ENCODE results near the gene NPAS1. TPM values are rescaled to one million over a fixed set of nuclear protein-coding genes. Genes with fewer than 3 reads are reported as not detected.

NPAS1 gene
- total and polyA plus RNA-seq, 2 of the 8 experiments (the other 6 are each of a cell fraction or from before 2014, with no cell fraction given) = 9.9 to 13.9 TPM

DNA sequence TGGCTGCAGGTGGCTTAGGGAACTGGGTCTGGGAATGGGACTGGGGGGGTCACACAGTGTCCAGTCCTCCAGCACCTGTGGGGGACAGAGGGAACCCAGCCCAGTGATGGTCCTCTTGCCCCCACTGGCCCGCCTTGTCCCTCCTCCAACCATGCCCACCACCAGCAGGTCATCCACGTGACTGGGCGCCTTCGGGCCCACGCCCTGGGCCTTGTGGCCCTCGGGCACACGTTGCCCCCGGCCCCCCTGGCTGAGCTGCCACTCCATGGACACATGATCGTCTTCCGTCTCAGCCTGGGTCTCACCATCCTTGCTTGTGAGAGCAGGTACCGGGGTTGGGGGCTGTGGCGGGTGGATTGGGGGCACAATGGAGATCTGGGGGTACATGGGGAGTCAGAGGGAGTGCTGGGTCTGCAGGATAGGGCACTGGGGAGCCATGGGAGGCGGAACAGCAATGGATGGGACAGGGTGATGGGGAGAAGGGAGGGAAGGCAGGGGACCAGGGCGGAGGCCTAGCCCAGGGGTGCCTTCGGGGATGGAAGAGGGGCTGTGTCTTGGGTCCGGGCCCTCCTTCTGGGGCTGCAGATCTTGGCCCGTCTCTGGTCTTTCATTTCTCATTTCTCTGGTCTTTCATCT lies 19.7 kb downstream of the NPAS1 start:
- no peak overlapping the region for H2AK5ac ChIP-seq (ENCODE audit: low read depth, low read length)
- no peak overlapping the region for H3K23ac ChIP-seq (ENCODE audit: insufficient read length)
- H4K20me1 ChIP-seq (replicated peaks in 1 of 2; ENCODE audit: control insufficient read depth in 1 of 2, insufficient read depth in 2 of 2, low read length in 2 of 2) = peaks cover 2 to 3% of the 10 kb centered on the region in 2 experiments
- no peaks in the 10 kb centered on the region for H3K79me1 ChIP-seq (ENCODE audit: low read depth, low read length)
- H2AFZ ChIP-seq (ENCODE audit: low read length) = no peak overlapping the region
- no peak overlapping the region for H3K14ac ChIP-seq (ENCODE audit: insufficient read length)
- peaks cover 0 to 2% (median 0%) of the 10 kb centered on the region in 4 experiments; a peak in 1 of 8 replicates for H3K36me3 ChIP-seq (ENCODE audit: control insufficient read depth in 2 of 4, insufficient read depth in 4 of 4, low read length in 3 of 4)
- no peaks in the 10 kb centered on the region for H3K27me3 ChIP-seq (replicated peaks in 1 of 4; ENCODE audit: control insufficient read depth in 3 of 4, extremely low read depth in 1 of 4, insufficient read depth in 3 of 4, low read length in 3 of 4)
- H3K4me1 ChIP-seq (replicated peaks in 1 of 4; ENCODE audit: control insufficient read depth in 3 of 4, insufficient read depth in 4 of 4, low read length in 3 of 4) = peaks cover 0 to 3% (median 2%) of the 10 kb centered on the region in 4 experiments; a peak in 4 of 7 replicates
- H3K4me2 ChIP-seq (ENCODE audit: insufficient read depth in 1 of 2, low read depth in 2 of 2, low read length in 2 of 2) = no peak overlapping the region
- H2BK120ac ChIP-seq (replicated peaks; ENCODE audit: low read depth, low read length) = no peak overlapping the region
- H3K9me3 ChIP-seq (ENCODE audit: insufficient read depth in 2 of 2, low read depth in 1 of 2, low read length in 1 of 2) = no peaks in the 10 kb centered on the region
- H3K79me2 ChIP-seq (ENCODE audit: control insufficient read depth in 1 of 2, insufficient read depth in 2 of 2, low read length in 2 of 2) = no peaks in the 10 kb centered on the region
- no peak overlapping the region for H3K56ac ChIP-seq (replicated peaks; ENCODE audit: insufficient read length, low read depth, low read length)
- ChIA-PET POLR2A (ENCODE audit: partially characterized antibody) (interaction anchor here (1.3 to 1.5 kb wide), 2 partner anchors 11 to 24 kb away, joined by 3 read pairs; no protein-coding TSS in a partner anchor), CTCF (ENCODE audit: partially characterized antibody) (interaction anchor here (1.3 kb wide), 1 partner anchor 10 kb away, joined by 5 read pairs; no protein-coding TSS in a partner anchor)
- H2BK20ac ChIP-seq (ENCODE audit: low read length) = no peak overlapping the region
- no peak overlapping the region for H3K4ac ChIP-seq (replicated peaks; ENCODE audit: insufficient read length, low read depth, low read length)
- no peak overlapping the region for H3K4me3 ChIP-seq (ENCODE audit: extremely low read depth in 1 of 4, insufficient read depth in 2 of 4, low read depth in 3 of 4, low read length in 4 of 4)
- H3K18ac ChIP-seq (ENCODE audit: extremely low read depth, low read length) = no peak overlapping the region
- no peak overlapping the region for H2BK15ac ChIP-seq (ENCODE audit: low read length)
- DNase-seq (ENCODE audit: low read depth in 1 of 2, low spot score in 2 of 2) (no peak), FAIRE-seq (no peak)
- H3K23me2 ChIP-seq (ENCODE audit: low read depth, low read length) = peaks cover 4% of the 10 kb centered on the region; the same call in 1 of the 2 replicates
- H4K5ac ChIP-seq (ENCODE audit: insufficient read length, low read depth, low read length) = no peak overlapping the region
- no peak overlapping the region for H2BK12ac ChIP-seq (ENCODE audit: low read depth, low read length)
- WGBS, 2 experiments (ENCODE audit: extremely low coverage in 1 of 2, insufficient coverage in 1 of 2, insufficient read length in 1 of 2, insufficient replicate concordance in 2 of 2, low coverage in 1 of 2, low lambda C conversion rate in 2 of 2, missing lambda C conversion rate in 1 of 2) = 90% methylated on average over 17 of the region's 17 CpGs; no CpG with 5 or more reads in 1 of the 2 experiments
- H2BK5ac ChIP-seq (ENCODE audit: low read depth, low read length) = no peak overlapping the region
- no peak overlapping the region for H3K27ac ChIP-seq (ENCODE audit: low read depth, low read length)
- H3K9ac ChIP-seq (replicated peaks in 1 of 4; ENCODE audit: extremely low read depth in 1 of 4, low read depth in 3 of 4, low read length in 3 of 4) = no peak overlapping the region
- H4K8ac ChIP-seq (ENCODE audit: extremely low read depth, insufficient read depth, low read length) = peak overlapping the region; percentile 28; the same call in 1 of the 2 replicates
- no peak overlapping the region for H4K91ac ChIP-seq (replicated peaks; ENCODE audit: insufficient read length, low read length)
- no peak for TF ChIP-seq ZNF274 (IDR thresholded peaks at IDR 0.05; ENCODE audit: borderline replicate concordance, extremely low read depth, low read length)
- no peak for TF ChIP-seq TCF12 (IDR thresholded peaks at IDR 0.05; ENCODE audit: low read depth, low read length)
- no peak for TF ChIP-seq CHD2 (IDR thresholded peaks at IDR 0.05; ENCODE audit: low read length)
- TF ChIP-seq CREB1 (IDR thresholded peaks at IDR 0.05) = no peak
- no peak for TF ChIP-seq SP4 (IDR thresholded peaks at IDR 0.05; ENCODE audit: low read length)
- no peak for TF ChIP-seq CTBP2 (IDR thresholded peaks at IDR 0.05; ENCODE audit: borderline replicate concordance, insufficient read depth, insufficient read length, low read length)
- TF ChIP-seq RXRA (IDR thresholded peaks at IDR 0.05; ENCODE audit: insufficient read depth, low read depth, low read length) = no peak
- TF ChIP-seq CEBPB (IDR thresholded peaks at IDR 0.05; ENCODE audit: low read depth, low read length) = no peak
- no peak for TF ChIP-seq RNF2 (IDR thresholded peaks at IDR 0.05; ENCODE audit: borderline replicate concordance, low read depth, low read length, missing control alignments, poor library complexity, severe bottlenecking)
- TF ChIP-seq NRF1 (IDR thresholded peaks at IDR 0.05; ENCODE audit: low read depth, low read length) = no peak
- no peak for TF ChIP-seq CBX5 (IDR thresholded peaks at IDR 0.05; ENCODE audit: low read depth, low read length)
- no peak for TF ChIP-seq SIN3A (conservative IDR thresholded peaks at IDR 0.05 in 1 of 2, IDR thresholded peaks at IDR 0.05 in 1 of 2; ENCODE audit: low read depth in 1 of 2, low read length in 2 of 2)
- TF ChIP-seq TAF1 (IDR thresholded peaks at IDR 0.05; ENCODE audit: low read depth, low read length) = no peak
